ENCODE results near the gene TTN. TPM values are rescaled to one million over a fixed set of nuclear protein-coding genes. Genes with fewer than 3 reads are reported as not detected.

The TTN gene
- total and polyA plus RNA-seq, 2 donors from 2014 or later = 0.02 to 3.6 TPM

GRCh38 chr2:178810422-178810821, 3.2 kb upstream of the TTN start:
- no peak overlapping the region for H3K27ac ChIP-seq (ENCODE audit: low read depth in 2 of 2, low read length in 2 of 2)
- TF ChIP-seq, protein P1, sequence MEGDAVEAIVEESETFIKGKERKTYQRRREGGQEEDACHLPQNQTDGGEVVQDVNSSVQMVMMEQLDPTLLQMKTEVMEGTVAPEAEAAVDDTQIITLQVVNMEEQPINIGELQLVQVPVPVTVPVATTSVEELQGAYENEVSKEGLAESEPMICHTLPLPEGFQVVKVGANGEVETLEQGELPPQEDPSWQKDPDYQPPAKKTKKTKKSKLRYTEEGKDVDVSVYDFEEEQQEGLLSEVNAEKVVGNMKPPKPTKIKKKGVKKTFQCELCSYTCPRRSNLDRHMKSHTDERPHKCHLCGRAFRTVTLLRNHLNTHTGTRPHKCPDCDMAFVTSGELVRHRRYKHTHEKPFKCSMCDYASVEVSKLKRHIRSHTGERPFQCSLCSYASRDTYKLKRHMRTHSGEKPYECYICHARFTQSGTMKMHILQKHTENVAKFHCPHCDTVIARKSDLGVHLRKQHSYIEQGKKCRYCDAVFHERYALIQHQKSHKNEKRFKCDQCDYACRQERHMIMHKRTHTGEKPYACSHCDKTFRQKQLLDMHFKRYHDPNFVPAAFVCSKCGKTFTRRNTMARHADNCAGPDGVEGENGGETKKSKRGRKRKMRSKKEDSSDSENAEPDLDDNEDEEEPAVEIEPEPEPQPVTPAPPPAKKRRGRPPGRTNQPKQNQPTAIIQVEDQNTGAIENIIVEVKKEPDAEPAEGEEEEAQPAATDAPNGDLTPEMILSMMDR (IDR thresholded peaks at IDR 0.05; ENCODE audit: borderline replicate concordance, extremely low read depth, insufficient read depth) = no peak
- H3K4me1 ChIP-seq (ENCODE audit: control insufficient read depth in 2 of 3, insufficient read depth in 2 of 3, low read depth in 1 of 3, low read length in 3 of 3) = no peaks in the 10 kb centered on the region
- no peaks in the 10 kb centered on the region for H3K36me3 ChIP-seq (ENCODE audit: control insufficient read depth in 2 of 3, insufficient read depth in 3 of 3, low read length in 3 of 3)
- no peak overlapping the region for H3K4me3 ChIP-seq (ENCODE audit: low read length in 3 of 3)
- H3K27me3 ChIP-seq (ENCODE audit: control insufficient read depth, insufficient read depth, low read length) = no peaks in the 10 kb centered on the region
- no peak overlapping the region for H3K9ac ChIP-seq (ENCODE audit: low read length in 3 of 3)
- H3K9me3 ChIP-seq (ENCODE audit: control insufficient read depth in 2 of 3, insufficient read depth in 1 of 3, low read length in 3 of 3) = peaks cover 0 to 2% (median 0%) of the 10 kb centered on the region in 3 donors
- intact Hi-C loops (cut with DNase I) = no loop called here
- FAIRE-seq (no peak), DNase-seq (no peak)

DNA sequence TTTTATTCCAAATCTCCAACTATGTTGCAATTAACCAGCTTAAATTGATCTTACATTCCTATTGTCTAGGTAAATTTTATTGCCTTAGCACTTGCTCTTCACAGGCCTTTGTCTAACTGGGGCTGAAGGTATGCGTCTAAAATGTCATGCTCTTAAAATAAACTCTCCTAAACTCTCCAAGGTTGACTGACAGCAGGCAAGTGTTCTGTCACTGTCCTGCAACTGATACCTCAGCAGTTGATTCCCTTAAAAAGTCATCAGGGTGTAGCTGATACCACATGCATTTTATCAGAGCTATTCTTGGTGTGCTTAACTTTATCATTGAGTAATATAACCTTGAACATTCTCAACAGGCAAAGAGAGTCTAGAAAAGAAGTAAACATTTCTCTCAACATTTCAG, 680 bp downstream of the TTN start:
- H3K27ac ChIP-seq (ENCODE audit: low read depth in 2 of 2, low read length in 2 of 2) = no peak overlapping the region
- FAIRE-seq (no peak), DNase-seq (no peak)
- H3K4me1 ChIP-seq (ENCODE audit: control insufficient read depth in 2 of 3, insufficient read depth in 2 of 3, low read depth in 1 of 3, low read length in 3 of 3) = no peaks in the 10 kb centered on the region
- H3K9ac ChIP-seq (ENCODE audit: low read length in 3 of 3) = no peak overlapping the region
- no peaks in the 10 kb centered on the region for H3K27me3 ChIP-seq (ENCODE audit: control insufficient read depth, insufficient read depth, low read length)
- no peaks in the 10 kb centered on the region for H3K36me3 ChIP-seq (ENCODE audit: control insufficient read depth in 2 of 3, insufficient read depth in 3 of 3, low read length in 3 of 3)
- intact Hi-C loops (cut with DNase I) = no loop called here
- TF ChIP-seq, protein P1 (IDR thresholded peaks at IDR 0.05; ENCODE audit: borderline replicate concordance, extremely low read depth, insufficient read depth) = no peak
- peaks cover 0 to 2% (median 0%) of the 10 kb centered on the region in 3 donors for H3K9me3 ChIP-seq (ENCODE audit: control insufficient read depth in 2 of 3, insufficient read depth in 1 of 3, low read length in 3 of 3)
- H3K4me3 ChIP-seq (ENCODE audit: low read length in 3 of 3) = no peak overlapping the region

- H3K27ac ChIP-seq (ENCODE audit: low read depth in 2 of 2, low read length in 2 of 2) = no peak overlapping the region
- TF ChIP-seq, protein P1 (IDR thresholded peaks at IDR 0.05; ENCODE audit: borderline replicate concordance, extremely low read depth, insufficient read depth) = no peak
- no peak overlapping the region for H3K9ac ChIP-seq (ENCODE audit: low read length in 3 of 3)
- H3K4me1 ChIP-seq (ENCODE audit: control insufficient read depth in 2 of 3, insufficient read depth in 2 of 3, low read depth in 1 of 3, low read length in 3 of 3) = no peaks in the 10 kb centered on the region
- FAIRE-seq = no peak
- H3K4me3 ChIP-seq (ENCODE audit: low read length in 3 of 3) = no peak overlapping the region
- H3K27me3 ChIP-seq (ENCODE audit: control insufficient read depth, insufficient read depth, low read length) = no peaks in the 10 kb centered on the region
- peaks cover 0 to 2% (median 0%) of the 10 kb centered on the region in 3 donors for H3K9me3 ChIP-seq (ENCODE audit: control insufficient read depth in 2 of 3, insufficient read depth in 1 of 3, low read length in 3 of 3)
- DNase-seq = no peak
- no peaks in the 10 kb centered on the region for H3K36me3 ChIP-seq (ENCODE audit: control insufficient read depth in 2 of 3, insufficient read depth in 3 of 3, low read length in 3 of 3)
- intact Hi-C loops (cut with DNase I) = no loop called here
These were observed 1.8 kb downstream of the TTN start for GRCh38 chr2:178805457-178805856.

GRCh38 chr2:178804791-178805190, 2.4 kb downstream of the TTN start:
- H3K9me3 ChIP-seq (ENCODE audit: control insufficient read depth in 2 of 3, insufficient read depth in 1 of 3, low read length in 3 of 3) = no peaks in the 10 kb centered on the region
- no peaks in the 10 kb centered on the region for H3K36me3 ChIP-seq (ENCODE audit: control insufficient read depth in 2 of 3, insufficient read depth in 3 of 3, low read length in 3 of 3)
- H3K27ac ChIP-seq (ENCODE audit: low read depth in 2 of 2, low read length in 2 of 2) = no peak overlapping the region
- TF ChIP-seq, protein P1 (IDR thresholded peaks at IDR 0.05; ENCODE audit: borderline replicate concordance, extremely low read depth, insufficient read depth) = no peak
- H3K9ac ChIP-seq (ENCODE audit: low read length in 3 of 3) = no peak overlapping the region
- H3K4me1 ChIP-seq (ENCODE audit: control insufficient read depth in 2 of 3, insufficient read depth in 2 of 3, low read depth in 1 of 3, low read length in 3 of 3) = no peaks in the 10 kb centered on the region
- no peaks in the 10 kb centered on the region for H3K27me3 ChIP-seq (ENCODE audit: control insufficient read depth, insufficient read depth, low read length)
- FAIRE-seq (no peak), DNase-seq (no peak)
- H3K4me3 ChIP-seq (ENCODE audit: low read length in 3 of 3) = no peak overlapping the region
- intact Hi-C loops (cut with DNase I) = no loop called here
